Activated B cell treated with CpG ODN at 0.5 μM for 24 hours (primary cell): ENCODE measurements around the gene RGR. TPM values are rescaled to one million over a fixed set of nuclear protein-coding genes. Genes with fewer than 3 reads are reported as not detected.

Experiments
- total RNA-seq: library from RNA; stranded (reverse); gene quantifications from 2 replicates; pipeline ENCODE4 v1.2.3, GENCODE V29; 2022

RGR gene
- total RNA-seq, 1 donor from 2014 or later: not detected

Other genes starting within 250 kb of the RGR start
- 113 and 114 TPM in 2 replicates for gene GHITM, start 105.5 kb upstream of the RGR start, total RNA-seq
- not detected in 2 replicates for gene GPR15LG, start 71.3 kb upstream of the RGR start, total RNA-seq
- gene CDHR1, start 50.5 kb upstream of the RGR start, total RNA-seq: 2.8 and 3.7 TPM in 2 replicates
- gene LRIT2, start 19.5 kb upstream of the RGR start, total RNA-seq: not detected in 2 replicates
- not detected in 2 replicates for gene LRIT1, start 3.5 kb upstream of the RGR start, total RNA-seq
- 52.4 and 57.1 TPM in 2 replicates for gene CCSER2, start 83.5 kb downstream of the RGR start, total RNA-seq